Brain microvascular endothelial cell (primary cell): Measurements from ENCODE around the gene CENPP.

ENCODE experiments used
- DNase-seq: peaks from one replicate; pipeline ENCODE4 v3.0.0-alpha.2; 2020
- H3K27ac ChIP-seq: fragments of 250-450 bp; sonication (Bioruptor Pico); 2 replicates; pipeline ENCODE4 v1.5.1; 2020; ENCODE audit warnings: mild to moderate bottlenecking, moderate library complexity
- H3K27me3 ChIP-seq: fragments of 250-450 bp; sonication (Bioruptor Pico); replicated peaks from 2 replicates; pipeline ENCODE4 v1.5.1; 2020; ENCODE audit warnings: mild to moderate bottlenecking
- H3K36me3 ChIP-seq: fragments of 250-450 bp; sonication (Bioruptor Pico); replicated peaks from 2 replicates; pipeline ENCODE4 v1.5.1; 2020; ENCODE audit warnings: mild to moderate bottlenecking
- H3K4me3 ChIP-seq: 2 replicates; pipeline ENCODE4 v1.5.1; 2011; ENCODE audit warnings: low read depth, mild to moderate bottlenecking, control low read depth, low read length, moderate library complexity
- in situ Hi-C: cut with HindIII; loops from 2 replicates; pipeline ENCODE4 v1.10.0; 2017; ENCODE audit warnings: low sequenced_read_pairs, low pct_ligation_motif_present
- TF ChIP-seq, protein P1 (sequence below): IDR thresholded peaks from 2 replicates; pipeline ENCODE4 v1.5.1; 2011; ENCODE audit warnings: low read depth, mild to moderate bottlenecking, moderate library complexity, low read length, control low read depth, inconsistent platforms; ENCODE audit errors: missing control alignments

Gene CENPP

DNA sequence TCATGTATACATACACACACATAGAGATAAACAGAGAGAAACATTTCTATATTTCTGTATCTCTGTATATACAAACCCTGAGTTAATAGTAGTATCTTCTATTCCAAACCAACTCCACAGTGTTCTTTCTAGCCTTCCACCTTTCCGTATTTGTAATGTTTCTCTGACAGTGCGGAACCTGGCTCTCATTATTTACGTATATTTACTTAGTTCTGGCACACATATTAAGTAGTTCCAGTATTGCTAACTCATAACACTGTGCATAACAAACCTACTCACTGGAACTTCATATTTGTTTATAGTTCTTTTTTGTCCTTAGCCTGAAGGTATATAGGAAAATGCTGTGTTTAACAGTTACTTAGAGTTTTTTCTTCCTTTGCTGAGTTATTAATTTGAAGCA, 72.1 kb downstream of the CENPP start:
- in situ Hi-C loops, result no loop called here
- Histone ChIP-seq H3K27me3 (no peaks in the 10 kb centered on the region), H3K4me3 (no peak overlapping the region), H3K27ac (no peak overlapping the region), H3K36me3 (no peaks in the 10 kb centered on the region)
- DNase-seq, result no peak
- TF ChIP-seq, protein P1, sequence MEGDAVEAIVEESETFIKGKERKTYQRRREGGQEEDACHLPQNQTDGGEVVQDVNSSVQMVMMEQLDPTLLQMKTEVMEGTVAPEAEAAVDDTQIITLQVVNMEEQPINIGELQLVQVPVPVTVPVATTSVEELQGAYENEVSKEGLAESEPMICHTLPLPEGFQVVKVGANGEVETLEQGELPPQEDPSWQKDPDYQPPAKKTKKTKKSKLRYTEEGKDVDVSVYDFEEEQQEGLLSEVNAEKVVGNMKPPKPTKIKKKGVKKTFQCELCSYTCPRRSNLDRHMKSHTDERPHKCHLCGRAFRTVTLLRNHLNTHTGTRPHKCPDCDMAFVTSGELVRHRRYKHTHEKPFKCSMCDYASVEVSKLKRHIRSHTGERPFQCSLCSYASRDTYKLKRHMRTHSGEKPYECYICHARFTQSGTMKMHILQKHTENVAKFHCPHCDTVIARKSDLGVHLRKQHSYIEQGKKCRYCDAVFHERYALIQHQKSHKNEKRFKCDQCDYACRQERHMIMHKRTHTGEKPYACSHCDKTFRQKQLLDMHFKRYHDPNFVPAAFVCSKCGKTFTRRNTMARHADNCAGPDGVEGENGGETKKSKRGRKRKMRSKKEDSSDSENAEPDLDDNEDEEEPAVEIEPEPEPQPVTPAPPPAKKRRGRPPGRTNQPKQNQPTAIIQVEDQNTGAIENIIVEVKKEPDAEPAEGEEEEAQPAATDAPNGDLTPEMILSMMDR, result no peak

- no peak overlapping the region for H3K4me3 ChIP-seq
- H3K27me3 ChIP-seq, result no peaks in the 10 kb centered on the region
- DNase-seq, result no peak
- H3K36me3 ChIP-seq, result no peaks in the 10 kb centered on the region
- TF ChIP-seq, protein P1, result no peak
- in situ Hi-C loops, result no loop called here
- H3K27ac ChIP-seq, result no peak overlapping the region
These were observed 76.6 kb downstream of the CENPP start for GRCh38 chr9:92402360-92402759.

DNA sequence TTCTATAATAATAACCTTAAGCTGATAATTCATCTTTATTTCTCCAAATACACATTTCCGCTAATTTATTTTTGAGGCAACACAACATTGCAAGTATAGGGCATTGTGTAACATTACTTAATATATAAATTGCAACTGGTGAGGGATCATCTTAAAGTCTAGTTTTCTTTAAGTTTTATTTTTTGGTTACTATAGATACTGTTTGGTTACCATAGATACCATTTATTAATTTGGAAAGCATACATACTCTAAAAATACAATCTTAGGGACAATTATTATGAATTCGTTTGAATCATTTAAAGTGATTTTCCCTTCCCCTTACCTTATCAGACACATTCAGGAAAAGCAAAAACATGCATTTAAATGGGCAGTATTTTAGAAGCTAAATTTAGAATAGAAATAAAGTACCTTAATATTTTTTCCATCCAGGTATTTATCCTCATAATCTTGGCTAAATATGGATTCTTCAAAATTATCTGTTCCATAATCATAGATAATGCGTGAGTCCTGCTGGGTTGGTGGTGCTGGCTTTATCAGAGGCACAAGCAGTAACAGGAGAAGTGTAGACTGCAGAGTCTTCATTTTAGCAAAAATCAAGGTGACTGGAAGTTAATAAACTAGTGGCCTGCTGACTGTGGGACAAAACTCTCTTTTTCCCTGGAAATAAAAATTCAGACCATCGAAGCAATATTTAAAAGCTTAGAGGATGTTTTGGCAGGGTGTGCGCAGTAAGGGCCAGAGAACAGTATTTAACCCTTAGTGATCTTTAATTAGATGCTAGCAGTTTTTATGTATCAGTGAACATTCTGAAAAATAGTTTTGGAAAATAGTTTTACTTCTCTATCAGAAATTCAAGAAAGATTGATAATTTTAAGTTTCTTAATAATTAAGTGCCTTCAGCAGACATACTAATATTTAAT, 77.3 kb downstream of the CENPP start:
- no peak for DNase-seq
- H3K4me3 ChIP-seq, result no peak overlapping the region
- no peaks in the 10 kb centered on the region for H3K27me3 ChIP-seq
- H3K36me3 ChIP-seq, result no peaks in the 10 kb centered on the region
- H3K27ac ChIP-seq, result no peak overlapping the region
- in situ Hi-C loops, result no loop called here
- TF ChIP-seq, protein P1, result no peak

- TF ChIP-seq, protein P1, result no peak
- in situ Hi-C loops, result no loop called here
- Histone ChIP-seq H3K36me3 (no peaks in the 10 kb centered on the region), H3K27me3 (no peaks in the 10 kb centered on the region), H3K27ac (no peak within 1 kb of the TSS), H3K4me3 (no peak within 1 kb of the TSS)
- no peak for DNase-seq
These were observed 78.5 kb downstream of the CENPP start, which contains the start of gene OGN for GRCh38 chr9:92404042-92404836. Gene OGN, minus strand, starts transcription at chr9:92404578. Its CDS starts 1,171 bp downstream, at chr9:92403407.

- DNase-seq, result no peak
- Histone ChIP-seq H3K36me3 (no peaks in the 10 kb centered on the region), H3K27me3 (no peaks in the 10 kb centered on the region), H3K4me3 (no peak overlapping the region), H3K27ac (no peak overlapping the region)
- TF ChIP-seq, protein P1, result no peak
- in situ Hi-C loops, result no loop called here
These were observed 80.1 kb downstream of the CENPP start for GRCh38 chr9:92405818-92406217.
